Liver (tissue), 3 donors: ENCODE data around the gene EPB41L4B.

ENCODE experiments used
- ATF3 ChIP-seq: IDR thresholded peaks from 2 replicates; pipeline ENCODE4 v1.6.1; 2016; ENCODE audit warnings: antibody characterized with exemption
- CTCF ChIP-seq: fragments of 150-350 bp; IDR thresholded peaks from 2 replicates; pipeline ENCODE4 v1.5.1; 2017; ENCODE audit warnings: improper control_type of control experiment, low read depth, low read length; ENCODE audit not compliant: missing input control
- FOXA1 ChIP-seq: IDR thresholded peaks from 2 replicates; pipeline ENCODE4 v1.6.1; 2016; ENCODE audit warnings: antibody characterized with exemption
- GABPA ChIP-seq, 2 donors: IDR thresholded peaks in 1 of 2; conservative IDR thresholded peaks in 1 of 2; 2 replicates each; pipeline ENCODE4 v1.6.1; 2016; ENCODE audit warnings: antibody characterized with exemption in 2 of 2, mild to moderate bottlenecking in 1 of 2, moderate library complexity in 1 of 2
- REST ChIP-seq: IDR thresholded peaks from 2 replicates; pipeline ENCODE4 v1.6.1; 2016; ENCODE audit warnings: antibody characterized with exemption, mild to moderate bottlenecking
- SP1 ChIP-seq: IDR thresholded peaks from 2 replicates; pipeline ENCODE4 v1.6.1; 2018; ENCODE audit warnings: antibody characterized with exemption, mild to moderate bottlenecking
- TAF1 ChIP-seq: conservative IDR thresholded peaks from 2 replicates; pipeline ENCODE4 v1.6.1; 2016; ENCODE audit warnings: antibody characterized with exemption, mild to moderate bottlenecking
- YY1 ChIP-seq: IDR thresholded peaks from 2 replicates; pipeline ENCODE4 v1.6.1; 2016; ENCODE audit warnings: antibody characterized with exemption, mild to moderate bottlenecking
- donor health status: healthy.
- donor health status: healthy.

GRCh38 chr9:109139851-109140250, 181.0 kb downstream of the EPB41L4B start:
- TF ChIP-seq YY1 (no peak), CTCF (no peak), SP1 (no peak), GABPA (IDR thresholded peaks at IDR 0.05 in 1 of 2, conservative IDR thresholded peaks at IDR 0.05 in 1 of 2) (no peak), FOXA1 (no peak), ATF3 (no peak), REST (no peak), TAF1 (no peak)
